ENCODE results near the gene HSF5.

GRCh38 chr17:58401287-58401686 lies 86.9 kb downstream of the HSF5 start:
- no peak for TF ChIP-seq CTCF (IDR thresholded peaks at IDR 0.05 in 2 of 3, conservative IDR thresholded peaks at IDR 0.05 in 1 of 3; ENCODE audit: borderline replicate concordance in 1 of 3, insufficient read depth in 1 of 3, low read depth in 2 of 3, low read length in 2 of 3)
- no peak; the same call in 1 of the 2 replicates for TF ChIP-seq POLR2AphosphoS5 (IDR thresholded peaks at IDR 0.05; ENCODE audit: low read depth, low read length)
- TF ChIP-seq POLR2A (IDR thresholded peaks at IDR 0.05; ENCODE audit: borderline replicate concordance, extremely low read depth, insufficient read depth, insufficient read length) = no peak
- TF ChIP-seq YY1 (IDR thresholded peaks at IDR 0.05; ENCODE audit: extremely low read depth, insufficient replicate concordance, low read depth, low read length) = no peak
- no peak for TF ChIP-seq ZBTB33 (IDR thresholded peaks at IDR 0.05; ENCODE audit: extremely low read depth, insufficient replicate concordance, low read length)
- TF ChIP-seq EGR1 (IDR thresholded peaks at IDR 0.05; ENCODE audit: low read depth) = no peak
- TF ChIP-seq JUND (IDR thresholded peaks at IDR 0.05) = 0 out of 2 replicates have a peak, but pooled peaks have one; percentile 16
- no peak for TF ChIP-seq MAX (IDR thresholded peaks at IDR 0.05)
- TF ChIP-seq EZH2 (IDR thresholded peaks at IDR 0.05) = no peak
- no peak for TF ChIP-seq REST (IDR thresholded peaks at IDR 0.05; ENCODE audit: low read depth)
- no peak for TF ChIP-seq ZNF274 (IDR thresholded peaks at IDR 0.05; ENCODE audit: low read depth, low read length)
- TF ChIP-seq SP1 (IDR thresholded peaks at IDR 0.05; ENCODE audit: low read depth) = 0 out of 2 replicates have a peak, but pooled peaks have one; percentile 23
- no peak for TF ChIP-seq SIN3A (IDR thresholded peaks at IDR 0.05; ENCODE audit: low read depth)
- TF ChIP-seq ATF3 (IDR thresholded peaks at IDR 0.05) = no peak
